GM19193 (cell line): ENCODE results near the gene PPARD.
A peak's percentile ranks its signal among the peaks of the same experiment; 100 is the strongest.

Experiments used
- POLR2A ChIP-seq: IDR thresholded peaks from 4 replicates; pipeline ENCODE4 v1.6.1; 2011; ENCODE audit not compliant: insufficient read depth, insufficient read length; ENCODE audit errors: extremely low read depth

Gene PPARD

DNA sequence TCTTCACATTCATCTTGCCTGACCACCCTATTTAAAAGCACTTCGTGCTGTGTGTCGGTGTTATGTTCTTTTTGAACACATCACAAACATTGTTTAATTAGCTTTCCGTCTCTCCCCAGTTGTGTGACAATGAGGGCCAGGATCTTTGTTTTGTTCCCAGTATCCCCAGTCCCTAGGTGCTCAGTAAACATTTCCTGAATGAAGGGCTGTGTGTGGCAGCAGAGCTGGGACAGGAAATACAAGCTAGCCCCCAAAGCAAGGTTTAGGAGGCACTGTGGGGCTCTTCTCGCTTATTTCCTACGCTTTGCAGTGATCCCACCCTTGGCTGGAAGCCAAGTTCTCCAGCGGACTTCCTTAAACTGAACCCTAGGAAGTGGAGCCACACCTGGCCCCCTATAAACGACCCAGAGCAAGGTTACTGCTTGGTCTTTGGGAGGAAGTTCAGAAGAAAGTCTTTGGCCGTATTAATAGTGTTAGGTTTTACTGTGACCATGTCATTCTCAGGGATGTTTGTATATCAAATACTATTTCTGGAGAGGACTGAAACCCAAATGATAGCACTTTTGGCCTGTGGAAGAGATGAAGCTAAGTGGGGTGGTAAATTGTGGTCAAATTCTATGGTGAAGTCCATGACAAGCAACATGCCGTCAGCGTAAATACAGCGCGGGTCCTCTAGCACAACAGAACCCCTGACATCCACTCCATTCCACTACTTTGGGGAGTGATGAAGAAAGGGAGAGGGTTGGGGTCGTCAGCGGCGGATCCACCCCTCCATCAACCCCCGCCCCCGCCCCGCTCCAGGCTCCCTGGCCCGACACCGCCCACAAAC lies 109.2 kb downstream of the PPARD start:
- TF ChIP-seq POLR2A, result no peak

DNA sequence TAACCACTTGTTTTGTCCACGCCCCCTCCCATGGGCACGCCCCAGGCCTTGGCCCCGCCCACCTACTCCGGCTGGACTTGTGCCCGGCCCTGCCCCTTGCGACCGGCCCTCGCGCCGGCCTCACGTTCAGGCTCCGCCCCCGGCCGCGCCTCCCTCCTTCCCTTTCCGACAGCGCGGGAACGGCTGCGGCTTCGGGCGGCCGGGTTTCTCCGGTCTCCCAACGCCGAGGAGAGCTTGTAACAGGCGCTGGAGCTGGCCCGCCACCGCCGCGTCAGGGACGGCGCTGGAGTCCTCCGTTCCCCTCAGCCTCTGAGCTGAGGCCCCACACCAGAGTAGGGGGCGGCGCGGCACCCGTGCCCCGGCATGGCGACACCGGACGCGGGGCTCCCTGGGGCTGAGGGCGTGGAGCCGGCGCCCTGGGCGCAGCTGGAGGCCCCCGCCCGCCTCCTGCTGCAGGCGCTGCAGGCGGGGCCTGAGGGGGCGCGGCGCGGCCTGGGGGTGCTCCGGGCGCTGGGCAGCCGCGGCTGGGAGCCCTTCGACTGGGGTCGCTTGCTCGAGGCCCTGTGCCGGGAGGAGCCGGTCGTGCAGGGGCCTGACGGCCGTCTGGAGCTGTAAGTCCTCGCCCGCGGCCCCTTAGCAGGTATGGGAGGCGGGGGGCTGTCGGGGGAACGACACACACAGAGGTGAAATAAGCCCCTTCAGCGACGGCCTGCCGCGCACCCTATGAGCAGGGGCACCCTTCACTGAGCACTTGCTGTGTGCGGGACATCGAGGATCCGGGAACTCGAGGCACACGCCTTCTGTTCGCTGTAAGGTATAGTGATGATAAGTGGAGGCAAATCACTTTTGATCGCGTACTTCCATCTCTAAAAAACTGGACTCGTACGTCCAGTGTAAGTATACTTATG lies 110.1 kb downstream of the PPARD start, which contains the start of gene FANCE:
Gene FANCE, plus strand, starts transcription at position 156 of the 908 bp plus-strand sequence. Its CDS starts 208 bp downstream, at position 364.
- peak; percentile 65 for TF ChIP-seq POLR2A

DNA sequence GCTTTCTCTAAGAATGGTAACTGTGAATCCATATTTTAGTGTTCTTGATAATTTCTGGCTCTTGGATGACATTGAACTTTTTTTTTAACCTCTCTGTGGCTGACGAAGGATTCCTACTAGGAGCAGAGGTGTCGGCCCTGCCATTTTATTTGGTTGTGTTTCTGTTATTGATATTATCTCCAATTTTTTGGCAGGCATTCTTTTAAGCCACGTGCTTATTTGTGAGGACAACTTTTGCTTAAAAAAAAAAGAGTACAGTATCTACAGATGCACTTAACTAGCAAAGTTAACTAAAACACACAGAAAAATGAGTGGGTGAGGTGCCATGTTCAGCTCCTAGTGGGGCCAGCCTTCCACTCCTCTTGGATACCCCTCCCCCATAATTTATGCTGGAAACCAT lies 110.9 kb downstream of the PPARD start:
- TF ChIP-seq POLR2A, result no peak

DNA sequence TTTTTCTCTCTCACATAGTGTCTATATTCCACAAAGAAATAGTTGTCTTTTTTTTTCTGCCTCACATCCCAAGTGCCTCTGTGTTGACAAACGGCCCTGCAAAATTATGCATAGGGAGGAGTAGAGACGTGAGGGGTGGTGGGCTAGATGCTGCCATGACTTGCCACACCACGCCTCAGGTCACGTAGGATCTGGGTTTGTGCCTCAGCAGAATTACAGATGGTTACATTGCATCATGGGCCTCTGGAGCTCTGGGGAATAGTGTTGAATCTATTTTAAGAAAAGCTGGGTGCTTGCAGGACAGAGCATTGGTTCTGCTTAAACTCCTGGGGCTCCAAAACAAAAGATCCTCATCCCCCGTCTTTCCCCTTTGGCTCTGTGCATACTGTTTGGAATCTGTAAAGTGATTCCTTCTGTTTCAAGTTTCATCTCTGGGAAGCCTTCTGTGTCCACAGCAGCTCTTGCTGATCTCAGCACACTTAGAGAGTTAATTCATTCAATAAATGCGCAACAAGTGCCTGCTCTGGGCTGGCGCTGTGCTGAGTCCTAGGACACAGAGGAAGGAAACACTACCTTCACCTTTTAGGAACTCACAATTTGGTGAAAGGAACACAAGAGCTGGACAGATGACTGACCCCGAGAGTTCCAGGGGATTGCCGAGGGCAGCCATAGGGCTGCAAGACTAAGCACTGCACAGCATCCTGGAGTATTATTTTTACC lies 112.2 kb downstream of the PPARD start:
- TF ChIP-seq POLR2A, result no peak

DNA sequence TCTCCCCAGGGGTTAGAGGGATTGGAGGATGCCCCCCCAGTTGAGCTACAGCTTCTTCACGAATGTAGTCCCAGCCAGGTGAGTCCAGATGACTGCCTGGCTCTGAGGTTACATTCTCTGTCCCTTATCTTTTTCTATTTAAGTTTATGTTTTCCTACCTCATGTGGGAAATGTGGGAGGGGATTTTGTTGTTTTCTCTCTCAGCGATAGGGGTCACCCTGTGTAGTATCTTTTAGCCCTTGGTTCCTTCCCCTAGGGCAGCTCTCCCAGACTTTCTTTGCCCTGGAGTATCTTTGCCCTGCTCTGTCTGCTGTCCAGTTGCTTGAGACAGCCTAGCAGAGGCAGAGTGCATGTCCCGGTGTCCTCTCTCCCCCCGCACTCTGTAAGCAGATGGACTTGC lies 115.5 kb downstream of the PPARD start:
- no peak for TF ChIP-seq POLR2A

DNA sequence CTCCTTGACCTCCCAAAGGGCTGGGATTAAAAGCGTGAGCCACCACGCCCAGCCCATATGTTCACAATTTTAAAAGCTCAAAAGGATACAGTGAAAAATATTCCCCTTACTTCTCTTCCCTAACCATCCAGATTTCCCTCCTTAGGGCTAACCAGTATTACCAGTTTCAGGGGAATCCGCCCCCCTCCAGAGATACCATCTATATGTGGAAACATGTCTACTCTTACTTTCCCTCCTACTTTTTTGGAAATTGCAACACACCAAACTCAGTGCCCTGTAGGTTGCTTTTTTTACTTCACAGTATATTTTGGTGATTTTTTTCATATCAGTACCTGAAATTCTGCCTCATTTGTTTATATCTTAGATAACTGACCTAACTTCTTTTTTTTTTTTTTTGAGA lies 118.9 kb downstream of the PPARD start:
- TF ChIP-seq POLR2A, result no peak

DNA sequence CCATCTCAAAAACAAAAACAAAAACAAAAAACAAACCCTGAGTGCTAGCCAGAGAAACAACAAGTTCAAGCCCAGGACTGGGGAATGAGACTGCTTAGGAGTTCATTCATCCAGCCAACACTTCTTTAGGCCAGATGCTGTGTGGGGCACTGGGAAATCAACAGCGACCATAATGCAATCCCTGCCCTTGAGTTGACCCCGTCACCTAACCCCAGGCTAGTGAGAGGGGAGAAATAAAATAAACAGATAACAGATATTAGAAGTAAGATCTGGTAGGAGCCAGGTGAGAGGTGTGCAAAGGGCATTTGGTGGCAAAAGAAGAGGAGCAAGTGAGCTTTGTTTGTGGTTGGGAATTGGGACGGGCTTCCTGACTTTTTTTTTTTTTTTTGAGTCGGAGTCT lies 120.9 kb downstream of the PPARD start:
- no peak for TF ChIP-seq POLR2A

DNA sequence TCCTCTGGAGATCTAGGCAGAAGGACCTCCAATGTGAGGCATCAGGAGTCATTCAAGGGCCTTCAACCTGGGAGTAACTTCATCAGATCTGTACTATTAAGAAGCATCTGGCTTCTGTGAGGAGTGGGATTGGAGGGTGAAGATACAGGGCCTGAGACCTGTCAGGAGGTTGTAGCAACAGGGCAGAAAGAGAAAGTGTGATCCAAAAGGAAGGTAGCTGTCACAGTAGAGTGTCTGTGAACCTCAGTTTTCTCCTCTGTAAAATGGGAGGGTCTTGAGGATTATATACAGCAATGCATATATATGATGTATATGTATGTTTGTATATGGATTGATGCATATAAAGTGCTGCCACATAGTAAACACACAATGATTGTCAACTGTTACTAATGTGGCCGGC lies 123.3 kb downstream of the PPARD start:
- TF ChIP-seq POLR2A, result no peak

DNA sequence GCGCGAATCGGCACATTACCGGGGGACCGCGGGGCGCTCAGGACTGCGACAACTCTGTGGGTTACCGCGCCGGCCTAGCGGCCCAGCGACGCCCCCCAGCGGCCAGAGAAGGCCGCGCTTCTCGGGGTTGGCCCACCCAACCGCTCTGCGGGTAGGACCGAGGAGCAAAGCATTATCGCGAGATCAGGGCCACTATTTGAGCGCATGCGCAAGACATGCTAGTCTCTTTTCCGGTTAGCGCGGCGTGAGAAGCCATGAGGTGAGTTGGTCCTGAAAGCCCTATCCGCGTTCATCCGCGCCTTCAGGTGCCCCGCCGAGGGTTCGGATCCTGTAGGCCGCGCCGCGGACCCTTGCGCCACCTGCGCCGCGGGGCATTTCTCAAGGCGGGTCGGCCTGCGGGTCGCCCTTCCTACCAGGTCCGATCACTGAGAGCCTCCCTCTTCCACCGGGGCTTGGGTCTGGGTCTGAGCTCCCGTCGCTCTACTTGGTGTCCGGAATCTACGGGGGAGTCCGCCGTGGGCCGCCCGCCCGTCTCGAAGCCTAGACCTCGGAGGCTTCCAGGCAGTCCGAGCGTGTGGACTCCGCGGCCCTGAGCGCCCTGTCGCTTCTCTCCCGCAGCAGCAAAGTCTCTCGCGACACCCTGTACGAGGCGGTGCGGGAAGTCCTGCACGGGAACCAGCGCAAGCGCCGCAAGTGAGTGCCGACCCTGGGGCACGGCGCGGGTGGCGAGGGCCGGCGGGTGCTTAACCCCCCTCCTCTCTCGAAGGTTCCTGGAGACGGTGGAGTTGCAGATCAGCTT lies 126.0 kb downstream of the PPARD start, which contains the start of gene RPL10A:
Gene RPL10A, plus strand, starts transcription at position 221 of the 799 bp plus-strand sequence. Its CDS starts 34 bp downstream, at position 255.
- peak; percentile 100 for TF ChIP-seq POLR2A

DNA sequence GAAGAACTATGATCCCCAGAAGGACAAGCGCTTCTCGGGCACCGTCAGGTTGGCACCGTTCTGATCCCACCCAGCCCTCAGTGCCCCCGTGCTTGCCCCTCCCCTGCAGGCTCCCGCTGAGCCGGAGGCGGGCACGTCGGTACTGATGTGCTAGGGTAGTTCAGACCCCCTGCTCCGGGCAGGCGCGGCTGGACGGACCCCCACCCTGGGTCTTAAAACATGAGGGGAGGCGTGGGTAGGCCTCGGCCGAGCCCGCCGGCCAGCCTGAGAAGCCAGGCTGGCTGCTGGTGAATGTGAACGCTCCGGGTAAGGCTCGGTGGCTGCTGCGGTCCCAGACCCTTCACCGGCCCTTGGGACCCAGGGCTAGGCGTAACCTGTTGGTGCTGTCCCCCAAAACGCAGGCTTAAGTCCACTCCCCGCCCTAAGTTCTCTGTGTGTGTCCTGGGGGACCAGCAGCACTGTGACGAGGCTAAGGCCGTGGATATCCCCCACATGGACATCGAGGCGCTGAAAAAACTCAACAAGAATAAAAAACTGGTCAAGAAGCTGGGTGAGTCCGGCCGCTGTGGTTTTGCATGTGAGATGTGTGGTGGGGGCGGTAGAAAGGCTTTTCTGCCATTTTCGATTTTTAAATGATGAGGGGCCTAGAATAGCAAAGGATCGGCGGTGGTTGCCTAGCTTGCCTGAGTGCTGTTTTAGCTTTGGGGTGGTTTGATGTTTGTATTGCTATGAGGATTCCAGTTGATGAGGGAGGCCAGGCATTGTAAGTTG lies 126.8 kb downstream of the PPARD start:
- no peak for TF ChIP-seq POLR2A

DNA sequence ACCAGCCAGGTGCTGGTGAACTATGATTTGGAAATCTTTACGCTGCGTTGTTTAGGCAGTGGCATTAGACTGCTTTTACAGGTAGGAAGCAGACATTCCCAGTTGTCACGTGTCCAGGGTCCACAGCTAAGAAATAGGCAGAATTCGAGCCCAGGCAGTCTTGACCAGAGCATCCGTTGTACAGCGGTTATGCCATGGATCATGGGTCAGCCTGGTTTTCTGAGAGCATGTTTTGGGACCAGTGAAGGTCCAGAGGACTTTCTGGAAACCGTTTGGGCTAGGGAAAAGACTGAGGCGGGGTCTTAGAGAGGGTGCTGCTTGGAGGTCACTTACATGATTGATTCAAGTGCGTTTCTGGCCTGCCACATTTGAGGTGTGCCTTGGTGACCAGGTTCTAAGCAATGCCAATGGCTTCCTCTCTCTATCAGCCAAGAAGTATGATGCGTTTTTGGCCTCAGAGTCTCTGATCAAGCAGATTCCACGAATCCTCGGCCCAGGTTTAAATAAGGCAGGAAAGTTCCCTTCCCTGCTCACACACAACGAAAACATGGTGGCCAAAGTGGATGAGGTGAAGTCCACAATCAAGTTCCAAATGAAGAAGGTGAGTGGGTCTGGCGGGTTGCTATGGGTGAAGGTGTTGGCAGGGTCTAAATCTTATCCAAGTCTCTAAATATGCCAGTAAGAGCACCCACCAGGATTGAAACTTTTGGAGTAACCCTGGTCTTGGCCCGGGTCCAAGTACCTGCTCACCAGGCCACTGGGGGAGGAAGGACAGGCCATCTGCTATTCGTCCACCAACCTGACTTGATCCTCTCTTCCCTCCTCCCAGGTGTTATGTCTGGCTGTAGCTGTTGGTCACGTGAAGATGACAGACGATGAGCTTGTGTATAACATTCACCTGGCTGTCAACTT lies 127.6 kb downstream of the PPARD start:
- peak; percentile 38 for TF ChIP-seq POLR2A

DNA sequence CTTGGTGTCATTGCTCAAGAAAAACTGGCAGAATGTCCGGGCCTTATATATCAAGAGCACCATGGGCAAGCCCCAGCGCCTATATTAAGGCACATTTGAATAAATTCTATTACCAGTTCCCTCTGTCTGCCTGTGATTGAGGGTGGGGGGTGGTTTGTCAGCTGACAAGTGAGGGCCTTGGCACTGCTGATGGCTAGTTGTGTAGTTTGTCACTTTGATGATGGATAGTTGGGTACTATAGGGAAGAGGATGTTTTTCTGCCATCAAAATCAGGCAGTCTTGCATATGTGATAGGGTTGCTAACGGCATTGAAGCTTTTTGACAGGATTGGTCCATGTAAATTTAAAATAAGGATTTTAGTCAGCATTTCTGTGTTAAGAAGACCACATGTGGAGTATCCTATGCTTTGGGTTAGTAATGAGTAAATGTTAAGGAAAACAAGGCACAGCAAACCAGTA lies 128.3 kb downstream of the PPARD start:
- TF ChIP-seq POLR2A, result peak; percentile 1

DNA sequence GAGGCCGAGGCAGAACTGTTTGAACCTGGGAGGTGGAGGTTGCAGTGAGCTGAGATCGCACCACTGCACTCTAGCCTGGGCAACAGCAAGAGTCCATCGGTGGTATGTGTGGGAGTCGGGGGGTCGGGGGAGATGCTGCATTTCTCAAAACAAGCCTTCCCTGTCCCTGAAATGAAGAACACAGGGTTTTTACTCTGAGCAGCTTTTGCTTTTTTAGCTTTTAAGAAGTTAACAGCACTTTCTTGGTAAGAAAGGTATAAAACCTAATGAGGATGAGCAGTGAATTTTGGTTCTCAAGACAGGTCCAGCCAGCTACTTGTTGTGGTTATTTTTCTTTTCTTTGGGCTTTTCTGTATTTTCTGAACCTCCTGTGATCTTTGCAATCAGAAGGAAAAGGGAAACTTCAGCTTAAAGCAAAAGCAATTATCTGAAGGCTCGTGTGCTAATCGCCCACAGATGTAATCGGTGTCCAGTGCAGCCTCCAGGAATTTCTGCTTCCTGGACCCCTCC lies 129.5 kb downstream of the PPARD start:
- TF ChIP-seq POLR2A, result no peak
